Prostate gland (tissue), 2 donors: ENCODE data around the gene TPT1.

Source experiments
- POLR2A ChIP-seq: fragments of 450-650 bp; IDR thresholded peaks from one replicate; pipeline ENCODE4 v1.6.1; 2016; ENCODE audit warnings: antibody characterized with exemption, mild to moderate bottlenecking
- POLR2AphosphoS5 ChIP-seq: sonication (generic); formaldehyde crosslinking; IDR thresholded peaks from one replicate; pipeline ENCODE4 v1.6.1; 2017; ENCODE audit warnings: antibody characterized with exemption
- TF ChIP-seq, protein P1 (sequence below), 4 experiments: fragments of 200-600 bp in 2 of 4; fragments of 450-650 bp in 2 of 4; sonication (generic) in 2 of 4; IDR thresholded peaks; 1 replicate in 3 of 4; 2 replicates in 1 of 4; pipeline ENCODE4 v1.5.1; 2016 to 2019; ENCODE audit warnings: antibody characterized with exemption in 4 of 4, mild to moderate bottlenecking in 2 of 4, moderate library complexity in 2 of 4

DNA sequence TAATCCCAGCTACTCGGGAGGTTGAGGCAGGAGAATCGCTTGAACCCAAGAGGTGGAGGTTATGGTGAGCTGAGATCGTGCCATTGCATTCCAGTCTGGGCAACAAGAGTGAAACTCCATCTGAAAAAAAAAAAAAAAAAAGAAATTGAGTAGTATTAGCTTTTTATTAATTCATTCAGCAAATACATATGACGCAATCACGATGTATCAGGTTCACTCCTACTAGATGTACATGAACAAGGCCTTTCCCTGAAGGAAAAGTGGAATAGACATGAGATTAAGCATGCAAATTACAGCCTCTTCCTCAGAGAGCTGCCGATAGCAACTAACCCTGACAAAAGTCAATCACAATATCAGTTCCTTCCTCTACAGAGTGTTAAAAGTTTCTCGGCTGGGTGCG, 9.2 kb upstream of the TPT1 start:
- TF ChIP-seq POLR2A (no peak), POLR2AphosphoS5 (no peak)
- TF ChIP-seq, protein P1, sequence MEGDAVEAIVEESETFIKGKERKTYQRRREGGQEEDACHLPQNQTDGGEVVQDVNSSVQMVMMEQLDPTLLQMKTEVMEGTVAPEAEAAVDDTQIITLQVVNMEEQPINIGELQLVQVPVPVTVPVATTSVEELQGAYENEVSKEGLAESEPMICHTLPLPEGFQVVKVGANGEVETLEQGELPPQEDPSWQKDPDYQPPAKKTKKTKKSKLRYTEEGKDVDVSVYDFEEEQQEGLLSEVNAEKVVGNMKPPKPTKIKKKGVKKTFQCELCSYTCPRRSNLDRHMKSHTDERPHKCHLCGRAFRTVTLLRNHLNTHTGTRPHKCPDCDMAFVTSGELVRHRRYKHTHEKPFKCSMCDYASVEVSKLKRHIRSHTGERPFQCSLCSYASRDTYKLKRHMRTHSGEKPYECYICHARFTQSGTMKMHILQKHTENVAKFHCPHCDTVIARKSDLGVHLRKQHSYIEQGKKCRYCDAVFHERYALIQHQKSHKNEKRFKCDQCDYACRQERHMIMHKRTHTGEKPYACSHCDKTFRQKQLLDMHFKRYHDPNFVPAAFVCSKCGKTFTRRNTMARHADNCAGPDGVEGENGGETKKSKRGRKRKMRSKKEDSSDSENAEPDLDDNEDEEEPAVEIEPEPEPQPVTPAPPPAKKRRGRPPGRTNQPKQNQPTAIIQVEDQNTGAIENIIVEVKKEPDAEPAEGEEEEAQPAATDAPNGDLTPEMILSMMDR (IDR thresholded peaks at IDR 0.05), result no peak
